DMS79 (cell line): ENCODE results near the gene COX4I1.
A peak's percentile ranks its signal among the peaks of the same experiment; 100 is the strongest.
"Not testable (repeated sequence)": the region's sequence is repeated elsewhere in the genome, so short reads cannot be mapped to it uniquely, and the experiment has no call there.

Experiments
- DNase-seq: peaks from one replicate; lab custom pipeline; 2025; lab: John Stamatoyannopoulos, UW

COX4I1 gene

DNA sequence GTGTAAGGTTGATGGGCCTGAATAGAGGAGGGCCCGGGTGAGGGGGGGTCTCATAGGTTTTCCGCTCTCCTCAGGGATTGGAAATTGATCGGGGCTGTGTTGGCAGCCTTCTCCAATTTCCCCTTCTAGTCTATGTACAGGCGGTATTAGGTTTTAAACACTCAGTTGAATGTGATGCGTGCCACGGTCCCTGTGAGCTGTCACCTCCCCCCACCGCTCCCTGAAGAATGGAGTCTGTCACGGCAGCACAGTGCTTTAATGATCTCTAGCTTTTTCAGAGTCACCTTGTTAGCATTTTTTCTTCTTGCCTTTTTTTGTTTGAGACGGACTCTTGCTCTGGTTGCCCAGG lies 800 bp downstream of the COX4I1 start:
- no peak for DNase-seq

DNA sequence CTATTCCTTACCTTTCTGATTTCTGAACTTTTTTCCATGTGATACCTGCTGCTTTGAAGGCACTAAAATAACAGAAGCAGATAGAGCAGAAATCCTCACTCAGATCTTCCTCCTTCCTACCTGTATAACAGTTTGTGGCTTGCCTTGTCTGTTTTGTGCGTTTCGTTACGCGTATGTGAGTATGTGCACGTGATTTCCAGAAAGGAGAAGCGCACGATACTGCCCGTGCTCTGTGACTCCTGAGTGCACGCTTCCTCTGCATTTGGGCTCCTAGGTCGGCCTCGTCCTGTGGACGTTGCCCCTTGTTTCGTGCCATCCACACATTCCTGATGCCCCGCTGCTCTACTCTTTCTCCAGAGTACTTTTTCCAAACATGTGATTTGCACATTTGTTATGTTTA lies 4.1 kb downstream of the COX4I1 start:
- no peak for DNase-seq

DNA sequence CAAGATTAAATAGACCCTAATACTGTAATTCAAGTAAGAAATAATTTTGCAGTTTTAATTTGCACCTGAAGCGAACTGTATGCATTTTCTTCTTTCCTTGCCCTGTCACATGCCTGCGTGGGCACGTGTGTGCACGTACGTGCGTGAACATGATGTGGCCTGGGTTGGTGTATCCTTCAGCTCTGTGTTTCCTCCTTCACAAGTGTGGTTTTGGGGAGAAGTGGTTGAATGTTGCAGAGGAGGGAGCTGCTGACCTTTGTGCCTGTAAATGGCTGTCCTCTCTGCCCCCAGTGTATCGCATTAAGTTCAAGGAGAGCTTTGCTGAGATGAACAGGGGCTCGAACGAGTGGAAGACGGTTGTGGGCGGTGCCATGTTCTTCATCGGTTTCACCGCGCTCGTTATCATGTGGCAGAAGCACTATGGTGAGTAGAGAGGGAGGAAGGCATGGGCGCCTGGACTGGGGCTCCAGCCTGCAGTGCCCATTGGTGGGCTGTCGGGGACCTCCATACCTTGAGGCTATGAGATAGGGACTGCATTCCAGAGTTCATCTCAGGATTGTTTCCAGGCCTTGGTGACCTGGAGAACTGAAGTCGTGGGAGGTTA lies 6.0 kb downstream of the COX4I1 start:
- no peak for DNase-seq

GRCh38 chr16:85806539-85806938 lies 7.0 kb downstream of the COX4I1 start:
- no peak for DNase-seq

GRCh38 chr16:85807340-85807739 lies 7.8 kb downstream of the COX4I1 start:
- not testable (repeated sequence) for DNase-seq

DNA sequence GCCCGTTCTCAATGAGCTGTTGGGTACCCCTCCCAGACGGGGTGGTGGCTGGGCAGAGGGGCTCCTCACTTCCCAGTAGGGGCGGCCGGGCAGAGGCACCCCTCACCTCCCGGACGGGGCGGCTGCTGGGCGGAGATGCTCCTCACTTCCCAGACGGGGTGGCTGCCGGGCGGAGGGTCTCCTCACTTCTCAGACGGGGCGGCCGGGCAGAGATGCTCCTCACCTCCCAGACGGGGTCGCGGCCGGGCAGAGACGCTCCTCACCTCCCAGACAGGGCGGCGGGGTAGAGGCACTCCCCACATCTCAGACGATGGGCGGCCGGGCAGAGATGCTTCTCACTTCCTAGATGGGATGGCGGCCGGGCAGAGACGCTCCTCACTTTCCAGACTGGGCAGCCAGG lies 8.6 kb downstream of the COX4I1 start:
- not testable (repeated sequence) for DNase-seq

GRCh38 chr16:85808926-85809325 lies 9.4 kb downstream of the COX4I1 start:
- no peak for DNase-seq

- DNase-seq = no peak
Observed at GRCh38 chr16:85809645-85810044, 10.2 kb downstream of the COX4I1 start.

GRCh38 chr16:85810097-85810741 lies 10.7 kb downstream of the COX4I1 start:
- no peak for DNase-seq

DNA sequence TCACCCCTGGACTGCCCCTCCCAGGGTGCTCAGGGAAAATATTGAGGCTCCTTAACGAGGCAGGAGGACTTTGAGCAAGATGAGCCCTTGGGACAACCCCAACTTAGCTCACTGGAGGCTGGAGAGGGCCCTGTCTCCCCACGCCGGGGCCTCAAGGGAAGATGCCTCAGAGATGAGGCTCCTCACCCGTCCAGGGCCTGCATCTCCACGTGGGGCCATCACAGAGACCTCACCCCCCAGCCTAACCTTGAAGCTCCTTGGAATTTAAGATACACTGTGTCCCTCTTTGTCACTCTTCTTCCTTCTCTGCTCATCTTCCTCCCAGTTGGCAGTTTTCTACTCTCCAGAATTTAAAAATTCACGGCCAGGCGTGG lies 11.2 kb downstream of the COX4I1 start:
- DNase-seq = no peak

DNA sequence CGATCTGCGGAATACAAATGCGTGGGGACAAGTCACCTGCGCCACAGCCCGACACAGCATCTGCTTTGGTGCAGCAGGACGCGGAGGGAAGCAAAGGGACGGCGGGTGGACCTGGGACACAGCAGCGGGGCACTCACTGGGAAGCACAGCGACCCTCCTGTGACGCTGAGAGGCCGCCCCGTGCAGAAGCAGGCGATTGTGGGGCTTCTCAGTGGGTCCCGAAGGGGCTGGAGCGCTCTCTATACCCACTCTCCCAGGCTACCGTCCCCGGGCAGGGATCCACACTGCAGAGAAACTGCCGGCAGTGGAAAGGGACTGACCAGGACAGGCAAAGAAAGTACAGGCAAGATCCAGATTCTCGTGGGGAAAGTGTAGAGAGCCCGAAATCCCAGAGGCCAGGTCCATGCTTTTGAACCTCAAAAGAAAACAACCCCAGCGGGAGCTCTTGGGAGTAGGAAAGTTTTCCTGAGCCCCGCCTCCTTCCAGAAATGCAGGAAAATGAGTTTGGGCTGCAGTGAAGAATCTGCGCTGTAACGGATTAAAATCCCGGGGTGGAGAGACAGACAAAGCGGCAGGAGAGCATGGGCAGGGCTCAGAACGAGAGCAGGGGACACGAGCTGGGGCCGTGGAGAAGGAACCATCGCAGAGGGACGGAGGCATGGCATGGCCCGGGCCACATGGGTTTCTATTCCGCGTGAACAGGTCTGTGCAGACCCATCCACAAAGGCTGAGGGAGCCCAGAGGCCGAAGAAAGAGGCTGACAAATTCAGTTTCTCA lies 12.7 kb downstream of the COX4I1 start:
- no peak for DNase-seq

GRCh38 chr16:85812811-85813700 lies 13.6 kb downstream of the COX4I1 start:
- no peak for DNase-seq

- DNase-seq = no peak
Observed at GRCh38 chr16:85816159-85816558, 16.7 kb downstream of the COX4I1 start.

DNA sequence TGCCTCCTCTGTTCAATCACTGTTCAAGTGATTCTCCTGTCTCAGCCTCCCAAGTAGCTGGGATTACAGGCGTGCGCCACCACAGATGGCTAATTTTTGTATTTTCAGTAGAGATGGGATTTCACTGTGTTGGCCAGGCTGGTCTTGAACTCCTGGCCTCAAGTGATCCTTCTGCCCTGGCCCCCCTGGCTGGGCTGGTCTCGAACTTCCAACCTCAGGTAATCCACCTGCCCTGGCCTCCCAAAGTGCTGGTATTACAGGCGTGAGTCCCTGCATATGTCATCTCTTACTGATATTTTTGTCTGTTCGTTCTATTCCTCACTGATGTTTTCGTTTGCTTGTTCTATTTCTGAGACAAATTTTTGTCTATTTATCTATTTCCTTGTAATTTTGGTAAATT lies 17.7 kb downstream of the COX4I1 start:
- DNase-seq = not testable (repeated sequence)

- DNase-seq = no peak
Observed at GRCh38 chr16:85819245-85819644, 19.8 kb downstream of the COX4I1 start.

- DNase-seq = no peak
Observed at GRCh38 chr16:85819771-85820170, 20.3 kb downstream of the COX4I1 start.

DNA sequence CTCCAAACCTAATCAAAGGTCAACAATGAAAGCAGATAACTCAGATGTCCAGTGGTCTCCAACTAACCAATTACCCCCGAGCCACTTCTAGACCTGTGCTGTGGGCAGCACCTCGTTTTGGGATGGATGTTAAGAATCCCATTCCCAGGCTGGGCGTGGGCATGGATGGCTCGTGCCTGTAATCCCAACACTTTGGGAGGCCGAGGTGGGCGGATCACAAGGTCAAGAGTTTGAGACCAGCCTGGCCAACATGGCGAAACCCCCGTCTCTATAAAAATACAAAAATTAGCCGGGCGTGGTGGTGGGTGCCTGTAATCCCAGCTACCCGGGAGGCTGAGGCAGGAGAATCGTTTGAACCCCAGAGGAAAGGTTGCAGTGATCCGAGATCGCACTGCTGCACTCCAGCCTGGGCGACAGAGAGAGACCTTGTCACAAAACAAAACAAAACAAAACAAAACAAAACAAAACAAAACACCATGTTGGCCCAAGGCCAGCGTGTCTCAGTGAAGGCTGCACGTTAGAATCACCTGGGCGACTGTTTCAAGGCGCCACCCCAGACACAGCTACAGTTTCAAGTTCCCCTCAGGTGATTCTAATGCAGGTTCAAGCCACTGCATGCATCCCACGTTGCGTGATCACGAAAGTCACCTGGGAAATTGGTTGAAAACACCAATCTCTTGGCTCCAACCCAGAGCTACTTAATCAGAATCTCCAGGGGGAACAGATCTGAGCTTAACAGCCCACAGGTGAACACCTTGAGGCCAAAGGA lies 21.3 kb downstream of the COX4I1 start:
- no peak for DNase-seq

GRCh38 chr16:85821390-85822135 lies 22.1 kb downstream of the COX4I1 start:
- peak; percentile 48 for DNase-seq

DNA sequence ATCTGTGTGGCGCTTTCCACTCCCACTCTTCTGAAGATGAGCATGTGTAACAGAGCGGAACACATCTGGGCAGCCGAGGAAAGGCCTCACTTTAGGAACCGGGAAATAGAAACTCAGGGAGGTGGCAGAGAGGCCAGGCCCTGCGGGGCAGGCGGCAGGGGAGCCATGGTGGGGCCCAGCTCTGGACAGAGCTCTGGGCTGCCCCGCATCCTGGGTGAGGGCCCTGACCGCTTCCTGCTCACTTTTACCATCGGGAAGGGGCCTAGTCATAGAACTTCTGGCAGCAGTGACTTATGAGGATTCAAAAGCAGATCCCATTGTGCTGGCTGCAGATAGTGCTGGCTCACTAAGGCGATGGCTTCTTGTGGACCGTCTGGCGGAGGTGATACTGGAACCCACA lies 22.6 kb downstream of the COX4I1 start:
- DNase-seq = no peak

GRCh38 chr16:85823328-85823920 lies 23.9 kb downstream of the COX4I1 start:
- no peak for DNase-seq
